GM21367 (cell line): ENCODE measurements around the gene CADM1.
"Not testable (repeated sequence)": the region's sequence is repeated elsewhere in the genome, so short reads cannot be mapped to it uniquely, and the experiment has no call there.

Experiments
- ATAC-seq: cut with Tn5 transposase; IDR thresholded peaks from one replicate; pipeline ENCODE4 v1.9.1; 2021; ENCODE audit not compliant: unreplicated experiment

CADM1 gene

DNA sequence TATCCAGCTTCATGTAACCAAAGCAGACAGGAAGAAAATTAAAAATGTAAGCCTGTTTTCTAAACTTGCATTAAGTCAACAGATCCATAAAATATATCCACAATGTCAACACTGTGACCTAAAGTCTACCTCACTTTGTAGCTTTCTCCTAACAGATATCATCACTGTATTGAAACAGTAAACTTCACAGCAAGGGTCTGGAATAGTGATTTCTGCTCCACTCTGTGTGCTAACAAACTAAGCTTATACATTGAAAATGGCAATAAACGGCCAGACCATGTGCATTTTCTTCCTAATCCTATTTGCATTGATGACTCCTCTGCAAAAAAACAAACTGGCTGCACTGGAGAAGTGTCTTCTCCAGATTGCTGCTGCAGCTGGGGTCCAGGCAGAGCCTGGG is 26.8 kb downstream of the CADM1 start:
- no peak for ATAC-seq

DNA sequence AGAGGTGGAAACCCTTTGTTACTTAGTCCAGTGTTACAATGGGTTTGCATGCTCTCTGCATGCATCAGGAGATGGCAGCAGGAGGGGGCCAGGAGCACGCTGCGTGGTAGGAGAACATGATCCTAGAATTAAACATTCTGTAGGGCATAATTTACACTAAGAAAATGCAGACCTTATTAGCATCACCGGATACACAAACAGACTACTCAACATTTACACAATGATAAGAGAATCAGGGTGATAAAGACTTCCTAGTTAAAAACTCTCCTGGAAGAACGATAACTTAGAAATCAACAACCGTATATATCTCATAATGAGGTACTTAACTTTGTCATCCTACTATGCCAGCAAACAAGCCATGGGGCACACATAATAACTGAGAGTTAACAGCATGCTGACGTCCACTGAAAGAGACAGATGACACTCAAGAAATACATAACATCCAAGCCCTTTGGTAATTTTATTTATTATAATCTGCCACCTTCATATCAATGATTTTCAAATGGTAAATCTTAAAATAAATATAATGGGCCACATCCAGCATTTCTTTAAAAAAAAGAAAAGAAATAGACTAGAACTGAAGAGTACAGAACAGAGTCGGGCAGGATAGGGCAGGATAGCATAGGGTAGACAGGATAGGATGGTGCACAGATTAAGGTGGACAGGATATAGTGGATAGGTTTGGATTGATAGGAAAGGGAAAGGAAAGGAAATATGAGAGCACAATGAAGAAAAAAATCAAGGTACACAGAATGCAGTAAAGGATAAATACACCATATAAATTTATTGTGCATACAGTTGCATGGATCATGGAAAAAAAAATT is 27.5 kb downstream of the CADM1 start:
- ATAC-seq, result no peak

DNA sequence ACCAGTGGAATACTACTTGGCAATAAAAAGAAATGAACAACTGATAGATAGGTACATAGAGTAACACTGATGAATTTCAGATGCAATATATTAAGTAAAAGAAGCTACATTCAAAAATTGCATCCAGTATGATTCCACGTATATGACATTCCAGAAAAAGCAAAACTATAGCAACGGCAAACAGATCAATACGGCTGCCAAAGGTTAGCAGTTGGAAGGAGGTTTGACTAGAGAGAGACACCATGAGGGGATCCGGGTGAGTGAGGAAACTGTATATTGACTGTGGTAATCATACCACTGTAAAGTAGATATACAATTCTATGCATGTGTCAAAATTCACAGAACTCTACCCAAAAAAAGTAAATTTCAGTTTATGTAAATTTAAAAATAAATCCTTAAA is 28.7 kb downstream of the CADM1 start:
- ATAC-seq, result no peak

DNA sequence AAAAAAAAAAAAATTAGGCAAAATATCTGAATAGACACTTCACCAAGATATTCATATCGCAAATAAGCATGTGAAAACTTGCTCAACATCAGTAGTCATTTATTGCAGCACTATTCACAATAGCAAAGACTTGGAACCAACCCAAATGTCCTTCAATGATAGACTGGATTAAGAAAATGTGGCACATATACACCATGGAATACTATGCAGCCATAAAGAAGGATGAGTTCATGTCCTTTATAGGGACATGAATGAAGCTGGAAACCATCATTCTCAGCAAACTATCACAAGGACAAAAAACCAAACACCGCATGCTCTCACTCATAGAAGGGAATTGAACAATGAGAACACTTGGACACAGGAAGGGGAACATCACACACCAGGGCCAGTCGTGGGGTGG is 29.9 kb downstream of the CADM1 start:
- not testable (repeated sequence) for ATAC-seq

DNA sequence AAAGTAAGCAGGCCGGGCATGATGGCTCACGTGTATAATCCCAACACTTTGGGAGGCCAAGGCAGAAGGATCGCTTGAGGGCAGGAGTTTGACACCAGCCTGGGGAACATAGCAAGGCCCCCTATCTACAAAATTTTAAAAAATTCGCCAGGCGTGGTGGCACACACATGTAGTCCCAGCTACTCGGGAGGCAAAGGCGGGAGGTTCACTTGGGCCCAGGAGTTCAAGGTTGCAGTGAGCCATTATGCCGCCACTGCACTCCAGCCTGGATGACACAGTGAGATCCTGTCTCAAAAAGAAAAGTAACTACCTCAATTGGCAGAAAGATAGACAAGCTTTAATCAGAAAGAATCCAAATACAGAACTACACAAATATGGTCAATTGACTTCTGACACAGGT is 31.0 kb downstream of the CADM1 start:
- ATAC-seq, result no peak

GRCh38 chr11:115471367-115471766 is 32.8 kb downstream of the CADM1 start:
- no peak for ATAC-seq

DNA sequence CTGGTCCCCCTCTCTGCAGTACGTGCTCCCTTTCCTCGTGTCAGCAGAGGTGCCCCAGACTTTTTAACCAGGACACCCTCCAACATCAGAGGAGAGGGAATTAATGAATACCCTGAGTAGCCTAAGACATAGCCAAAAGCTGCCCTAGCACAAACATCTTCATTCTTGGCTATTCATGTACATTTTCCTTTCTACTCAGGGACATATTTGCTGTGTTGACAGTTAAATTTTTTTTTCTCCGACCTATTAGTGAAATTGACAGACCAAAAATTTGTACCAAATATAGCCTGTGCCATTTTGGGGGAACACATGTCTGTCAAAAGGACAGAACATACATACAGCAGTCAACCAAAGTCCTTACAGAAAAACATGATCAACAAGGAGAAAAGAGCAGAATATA is 33.3 kb downstream of the CADM1 start:
- no peak for ATAC-seq

- no peak for ATAC-seq
Observed at GRCh38 chr11:115469361-115469760, 34.9 kb downstream of the CADM1 start.

DNA sequence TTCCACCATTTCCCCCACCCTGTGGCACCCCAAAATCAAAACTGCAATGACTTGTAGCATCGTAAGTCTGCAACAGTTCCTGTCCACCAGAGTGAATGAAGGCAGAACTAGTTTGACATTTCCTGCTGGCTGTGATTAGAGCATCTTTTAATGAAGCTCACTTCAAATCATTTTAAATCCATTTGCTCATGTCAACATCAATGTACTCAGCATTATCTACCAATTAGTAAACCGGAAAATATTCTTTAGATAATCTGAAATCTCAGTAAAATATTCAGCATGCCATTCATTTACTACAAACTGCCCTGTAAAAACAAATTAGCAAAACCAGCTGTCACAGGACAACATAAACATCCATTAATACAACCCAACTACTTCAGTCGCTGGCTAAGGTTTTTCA is 38.1 kb downstream of the CADM1 start:
- no peak for ATAC-seq

DNA sequence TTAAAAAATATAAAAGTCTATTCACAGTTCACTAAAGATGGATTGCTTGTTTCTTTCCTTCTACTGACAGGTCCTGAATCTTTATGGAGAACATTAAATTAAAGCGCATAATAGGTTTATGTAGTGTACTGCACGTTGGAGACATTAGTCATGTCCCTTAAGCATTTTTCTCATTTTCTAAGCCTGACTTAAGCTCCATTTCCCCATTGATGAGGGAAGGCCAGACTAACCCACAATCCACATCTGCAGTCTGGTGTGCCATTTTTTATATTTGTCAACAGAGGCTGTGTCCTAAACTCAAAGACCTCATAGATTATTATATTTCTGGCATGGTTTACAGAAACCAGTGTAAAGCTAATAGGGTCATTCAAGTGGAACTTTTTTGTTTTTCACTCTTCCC is 39.9 kb downstream of the CADM1 start:
- ATAC-seq, result no peak

- ATAC-seq, result no peak
Observed at GRCh38 chr11:115463606-115464005, 40.6 kb downstream of the CADM1 start.

DNA sequence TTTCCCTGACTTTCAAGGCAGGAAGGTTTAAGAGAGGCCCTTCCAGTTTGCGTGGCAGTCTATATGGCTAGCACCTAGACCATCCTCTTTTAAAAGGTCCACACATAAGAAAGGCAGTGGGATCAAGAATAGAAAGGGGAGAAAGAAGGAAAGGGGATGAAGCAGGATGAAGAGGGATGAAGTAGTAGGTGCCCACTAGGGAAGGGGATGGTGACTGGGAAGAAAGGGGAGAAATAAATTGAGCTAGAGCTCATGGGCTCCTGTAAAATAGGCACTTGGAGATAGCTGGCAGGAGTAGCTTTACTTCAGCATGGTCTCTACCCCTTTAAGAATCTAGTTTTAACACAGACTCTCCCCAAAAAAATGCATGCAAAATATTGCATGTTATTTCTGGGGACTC is 41.5 kb downstream of the CADM1 start:
- ATAC-seq, result no peak

- ATAC-seq, result no peak
Observed at GRCh38 chr11:115462004-115462541, 42.1 kb downstream of the CADM1 start.

DNA sequence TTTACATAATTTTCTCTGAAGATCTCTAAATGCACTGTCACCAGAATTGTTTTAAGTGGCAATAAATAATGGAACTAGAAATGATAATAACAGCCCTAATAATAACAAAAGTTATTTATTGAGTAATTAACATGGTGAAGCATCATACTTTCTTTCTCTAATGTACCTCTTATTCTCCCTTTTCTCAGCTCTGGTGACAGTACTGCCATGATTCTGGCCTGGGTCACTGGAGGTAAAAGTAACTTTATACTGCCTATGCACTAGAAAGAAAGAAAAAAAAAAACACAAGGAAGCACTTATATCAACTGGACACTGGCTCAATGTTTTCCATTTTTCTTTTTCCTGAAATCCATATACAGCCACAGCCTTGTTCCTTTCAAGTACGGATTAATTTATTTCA is 43.7 kb downstream of the CADM1 start:
- no peak for ATAC-seq

GRCh38 chr11:115459563-115459962 is 44.7 kb downstream of the CADM1 start:
- no peak for ATAC-seq

GRCh38 chr11:115458877-115459276 is 45.3 kb downstream of the CADM1 start:
- ATAC-seq, result no peak

DNA sequence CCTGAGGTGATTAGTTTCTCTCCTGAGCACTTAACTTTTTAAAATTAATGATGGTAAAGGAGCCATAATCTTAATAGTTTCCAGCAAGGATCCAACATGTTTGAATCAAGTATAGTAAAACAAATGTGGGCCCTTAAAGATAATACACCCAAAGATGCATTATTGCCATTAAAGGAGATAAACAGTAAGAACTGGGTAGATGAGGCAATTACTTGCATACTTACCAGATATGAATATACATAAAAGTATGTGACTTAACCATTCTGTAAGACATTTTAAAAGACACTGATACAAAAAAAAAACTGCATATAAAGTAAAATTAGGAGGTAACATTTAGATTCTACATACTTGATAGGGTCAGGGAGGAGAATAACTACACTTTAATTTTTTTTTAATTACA is 48.2 kb downstream of the CADM1 start:
- no peak for ATAC-seq

DNA sequence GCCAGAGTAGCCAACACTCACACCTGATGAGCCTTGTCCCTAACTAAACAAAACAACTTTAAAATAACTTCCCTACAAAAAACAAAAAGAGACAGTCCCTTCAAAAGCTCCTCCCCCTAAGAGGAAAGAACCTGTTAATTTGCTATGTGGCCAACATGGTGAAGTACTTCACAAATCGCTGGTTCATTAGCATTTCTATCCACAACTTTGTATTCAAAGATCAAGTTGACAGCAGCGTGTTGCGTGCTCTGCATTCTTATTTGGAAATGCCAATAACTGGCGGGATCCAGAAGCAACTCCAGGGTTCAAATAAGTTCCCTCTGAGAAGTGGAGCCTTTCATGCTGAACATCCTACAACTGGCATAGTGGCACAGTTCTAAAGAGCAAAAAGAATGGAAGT is 48.6 kb downstream of the CADM1 start:
- ATAC-seq, result no peak

DNA sequence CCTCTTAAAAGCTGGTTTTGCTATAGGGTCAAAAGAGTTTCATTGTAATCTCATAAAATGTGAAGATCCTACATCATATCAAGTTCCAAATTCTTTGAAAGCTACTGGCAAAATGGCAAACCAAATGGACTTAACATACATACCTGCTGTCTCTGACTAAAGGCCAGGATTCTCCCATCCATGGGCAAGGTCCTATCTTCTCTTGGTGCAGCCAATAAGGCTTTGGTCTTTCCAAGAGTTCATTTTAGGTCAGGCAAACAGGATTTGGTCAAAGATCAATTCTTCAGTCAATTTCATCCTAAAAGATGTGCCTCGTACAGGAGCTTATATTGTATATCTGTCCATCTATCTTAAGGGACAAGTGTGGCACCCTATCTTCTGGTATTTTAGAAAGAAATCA is 49.7 kb downstream of the CADM1 start:
- ATAC-seq, result no peak

DNA sequence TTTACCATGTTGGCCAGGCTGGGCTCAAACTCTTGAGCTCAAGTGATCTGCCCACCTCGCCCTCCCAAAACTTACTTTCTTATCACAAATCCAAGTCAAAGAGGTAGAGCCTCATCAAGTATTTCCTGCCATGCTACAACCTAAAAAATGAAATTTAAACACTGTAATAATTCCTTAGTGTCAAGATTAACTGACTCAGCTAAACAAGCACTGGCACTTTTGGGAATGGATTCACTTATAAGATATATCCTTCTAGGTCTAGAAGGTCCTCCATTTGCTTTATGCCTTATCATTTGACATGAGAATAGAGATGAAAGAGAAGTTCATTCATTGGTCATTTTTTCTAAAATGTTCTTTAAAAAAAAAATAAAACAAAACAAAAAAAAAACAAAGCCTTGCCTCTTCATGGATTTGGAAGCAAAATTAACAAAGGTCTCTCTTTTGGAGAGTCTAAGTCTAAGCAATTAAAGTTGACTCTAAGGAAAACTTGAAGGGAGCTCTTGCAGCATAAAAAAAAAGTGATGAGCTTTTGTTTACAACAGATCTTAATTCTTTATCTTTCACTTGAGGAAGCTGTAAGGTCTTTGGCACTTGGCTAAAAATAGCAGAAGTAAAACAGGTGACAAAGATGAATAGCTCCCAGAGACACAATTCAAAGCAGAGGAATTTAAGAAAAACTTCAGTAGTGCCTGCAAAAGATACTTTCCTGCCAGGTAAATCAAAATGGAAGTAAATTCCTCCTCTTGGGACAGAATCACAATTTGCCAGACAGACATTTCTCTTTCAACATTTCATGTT is 50.3 kb downstream of the CADM1 start:
- ATAC-seq, result no peak

DNA sequence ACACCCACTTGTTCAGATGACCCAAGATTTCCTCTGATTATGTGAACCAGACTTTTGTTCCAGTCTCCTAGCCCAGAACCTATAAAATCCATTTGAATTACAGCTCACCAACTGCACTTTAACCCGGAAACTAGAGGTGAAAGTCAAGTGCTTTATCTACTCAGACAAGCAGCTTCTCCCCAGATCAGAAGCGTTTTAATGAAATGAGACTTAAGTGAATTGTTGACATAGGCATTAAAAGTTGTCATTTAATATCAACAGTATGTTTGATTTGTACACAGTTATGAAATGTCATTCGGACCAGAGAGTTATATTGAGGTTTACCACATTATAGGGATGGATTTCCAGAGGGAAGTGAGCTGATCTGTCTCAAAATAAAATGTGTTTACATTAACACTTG is 52.0 kb downstream of the CADM1 start:
- ATAC-seq, result no peak

GRCh38 chr11:115450519-115450918 is 53.7 kb downstream of the CADM1 start:
- no peak for ATAC-seq
